NB4 (cell line): ENCODE measurements around the gene IQCH.
"Not testable (repeated sequence)": the region's sequence is repeated elsewhere in the genome, so short reads cannot be mapped to it uniquely, and the experiment has no call there.

ENCODE experiments used
- CTCF ChIP-seq: IDR thresholded peaks from one replicate; pipeline ENCODE4 v1.5.1; 2012; ENCODE audit warnings: low read depth, low read length
- MAX ChIP-seq: IDR thresholded peaks from 2 replicates; pipeline ENCODE4 v1.6.1; 2011; ENCODE audit warnings: low read depth, low read length
- POLR2A ChIP-seq: IDR thresholded peaks from 2 replicates; pipeline ENCODE4 v1.6.1; 2011; ENCODE audit warnings: mild to moderate bottlenecking; ENCODE audit not compliant: insufficient read length; ENCODE audit errors: extremely low read depth

- TF ChIP-seq CTCF, MAX, POLR2A: not testable (repeated sequence)
These were observed 31.8 kb downstream of the IQCH start for GRCh38 chr15:67286400-67286799.
